Breast epithelium (tissue), 4 donors: Measurements from ENCODE around the gene AOPEP. TPM values are rescaled to one million over a fixed set of nuclear protein-coding genes. Genes with fewer than 3 reads are reported as not detected.

ENCODE experiments used
- DNase-seq, 2 donors: peaks; one replicate each; pipeline ENCODE4 v3.0.0-alpha.2; 2019; ENCODE audit warnings: low spot score in 2 of 2
- H3K27ac ChIP-seq, 2 donors: fragments of 200-600 bp; sonication (generic) in 1 of 2; one replicate each; pipeline ENCODE4 v1.5.1; 2016 to 2019; ENCODE audit warnings: mild to moderate bottlenecking in 1 of 2
- H3K27me3 ChIP-seq, 2 donors: fragments of 200-600 bp; sonication (generic) in 1 of 2; one replicate each; pipeline versions ENCODE4 v1.5.1 to v1.6.0; 2017 to 2019; ENCODE audit warnings: control low read depth in 1 of 2, mild to moderate bottlenecking in 1 of 2
- H3K36me3 ChIP-seq: fragments of 200-600 bp; one replicate; pipeline ENCODE4 v1.5.1; 2019
- H3K4me1 ChIP-seq, 2 donors: fragments of 200-600 bp; sonication (generic); one replicate each; pipeline ENCODE4 v1.5.1; 2016 to 2019; ENCODE audit warnings: control low read depth in 1 of 2
- H3K4me3 ChIP-seq, 3 donors: fragments of 200-600 bp; sonication (generic); 1 replicate in 2 of 3; 2 replicates in 1 of 3; pipeline ENCODE4 v1.5.1; 2016 to 2019; ENCODE audit warnings: mild to moderate bottlenecking in 3 of 3, moderate library complexity in 2 of 3
- H3K9me3 ChIP-seq, 2 donors: fragments of 200-600 bp; sonication (generic) in 1 of 2; one replicate each; pipeline ENCODE4 v1.5.1; 2016 to 2019; ENCODE audit warnings: control low read depth in 1 of 2
- CTCF ChIP-seq, 3 donors: fragments of 450-650 bp; IDR thresholded peaks; one replicate each; pipeline ENCODE4 v1.5.1; 2016 to 2017; ENCODE audit warnings: antibody characterized with exemption in 3 of 3, mild to moderate bottlenecking in 3 of 3, moderate library complexity in 3 of 3
- POLR2A ChIP-seq: fragments of 450-650 bp; IDR thresholded peaks from one replicate; pipeline ENCODE4 v1.6.1; 2016; ENCODE audit warnings: antibody characterized with exemption, mild to moderate bottlenecking, moderate library complexity
- POLR2AphosphoS5 ChIP-seq, 3 donors: sonication (generic); formaldehyde crosslinking; IDR thresholded peaks; one replicate each; pipeline ENCODE4 v1.6.1; 2017; ENCODE audit warnings: antibody characterized with exemption in 3 of 3
- intact Hi-C: fragments of 100-400 bp; cut with DNase I; formaldehyde crosslinking; loops from one replicate; pipeline ENCODE4 v1.15.1; 2023; ENCODE audit warnings: low total_unique reads
- total RNA-seq, 3 donors: library from RNA; depleted of rRNA; stranded (reverse); fragments of >200 nt; gene quantifications; one replicate each; pipeline ENCODE4 v1.1.0, GENCODE V29; 2016

The AOPEP gene
- total RNA-seq, 3 donors from 2014 or later: 15.5 to 94.1 (median 87.5) TPM

- no peak for DNase-seq
- no peaks in the 10 kb centered on the region for H3K4me1 ChIP-seq
- H3K9me3 ChIP-seq: no peaks in the 10 kb centered on the region
- intact Hi-C loops: no loop called here
- H3K27ac ChIP-seq: no peak overlapping the region
- H3K36me3 ChIP-seq: no peaks in the 10 kb centered on the region
- no peak overlapping the region for H3K4me3 ChIP-seq
- no peak for TF ChIP-seq POLR2A
- TF ChIP-seq CTCF (IDR thresholded peaks at IDR 0.05): no peak
- no peak for TF ChIP-seq POLR2AphosphoS5 (IDR thresholded peaks at IDR 0.05)
- H3K27me3 ChIP-seq: no peaks in the 10 kb centered on the region
Observed at GRCh38 chr9:94772639-94773303, 46.3 kb downstream of the AOPEP start.

- DNase-seq: no peak
- H3K27me3 ChIP-seq: no peaks in the 10 kb centered on the region
- H3K36me3 ChIP-seq: no peaks in the 10 kb centered on the region
- intact Hi-C loops: loop anchor here (2.0 kb wide), 1 partner anchor 351 kb away; no protein-coding TSS in a partner anchor
- no peaks in the 10 kb centered on the region for H3K9me3 ChIP-seq
- no peak overlapping the region for H3K4me3 ChIP-seq
- no peaks in the 10 kb centered on the region for H3K4me1 ChIP-seq
- no peak overlapping the region for H3K27ac ChIP-seq
- TF ChIP-seq POLR2A (no peak), CTCF (IDR thresholded peaks at IDR 0.05) (no peak), POLR2AphosphoS5 (IDR thresholded peaks at IDR 0.05) (no peak)
Observed at GRCh38 chr9:94773655-94774054, 47.2 kb downstream of the AOPEP start.

DNA sequence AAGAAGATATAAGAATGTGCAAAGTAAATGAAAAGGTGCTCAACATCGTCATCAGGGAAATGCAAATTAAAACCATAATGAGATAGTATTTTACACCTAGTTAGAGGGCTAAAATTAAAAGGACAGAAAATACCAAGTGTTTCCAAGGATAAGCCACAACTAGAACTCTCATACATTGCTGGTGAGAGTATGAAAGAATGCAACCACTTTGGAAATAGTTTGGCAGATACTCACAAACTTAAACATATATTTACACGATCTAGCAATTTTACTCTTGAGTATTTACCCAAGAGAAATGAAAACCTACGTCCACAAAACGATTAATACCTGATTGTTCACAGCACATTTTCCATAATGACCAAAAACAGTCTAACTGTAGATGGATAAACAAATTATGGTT, 51.5 kb downstream of the AOPEP start:
- H3K4me1 ChIP-seq: no peaks in the 10 kb centered on the region
- intact Hi-C loops: no loop called here
- H3K27ac ChIP-seq: no peak overlapping the region
- H3K36me3 ChIP-seq: no peaks in the 10 kb centered on the region
- no peak for TF ChIP-seq POLR2A
- TF ChIP-seq CTCF (IDR thresholded peaks at IDR 0.05): no peak
- TF ChIP-seq POLR2AphosphoS5 (IDR thresholded peaks at IDR 0.05): no peak
- no peak for DNase-seq
- H3K4me3 ChIP-seq: no peak overlapping the region
- no peaks in the 10 kb centered on the region for H3K9me3 ChIP-seq
- no peaks in the 10 kb centered on the region for H3K27me3 ChIP-seq

DNA sequence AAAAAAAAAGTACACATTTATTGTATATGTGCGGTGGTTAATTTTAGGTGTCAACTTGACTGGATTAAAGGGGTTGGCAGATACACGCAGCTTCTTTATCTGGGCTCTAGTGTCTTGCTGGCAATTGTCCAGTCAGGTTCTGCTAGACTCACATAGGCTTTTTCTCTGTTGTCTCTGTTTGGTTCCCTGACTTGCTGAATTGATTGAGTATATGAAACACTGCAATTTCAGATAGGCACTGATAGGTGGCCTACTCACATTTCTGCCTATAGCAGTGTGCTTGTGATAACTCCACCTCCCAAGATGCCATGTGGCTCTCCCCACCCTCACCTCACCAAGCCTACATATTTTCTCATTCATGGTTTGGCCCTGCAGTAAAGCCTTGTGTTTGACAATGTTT, 52.5 kb downstream of the AOPEP start:
- Histone ChIP-seq H3K4me1 (no peaks in the 10 kb centered on the region), H3K36me3 (no peaks in the 10 kb centered on the region), H3K9me3 (no peaks in the 10 kb centered on the region), H3K27ac (no peak overlapping the region), H3K27me3 (no peaks in the 10 kb centered on the region), H3K4me3 (no peak overlapping the region)
- DNase-seq: no peak
- TF ChIP-seq POLR2AphosphoS5 (IDR thresholded peaks at IDR 0.05) (no peak), POLR2A (no peak), CTCF (IDR thresholded peaks at IDR 0.05) (no peak)
- intact Hi-C loops: no loop called here

DNA sequence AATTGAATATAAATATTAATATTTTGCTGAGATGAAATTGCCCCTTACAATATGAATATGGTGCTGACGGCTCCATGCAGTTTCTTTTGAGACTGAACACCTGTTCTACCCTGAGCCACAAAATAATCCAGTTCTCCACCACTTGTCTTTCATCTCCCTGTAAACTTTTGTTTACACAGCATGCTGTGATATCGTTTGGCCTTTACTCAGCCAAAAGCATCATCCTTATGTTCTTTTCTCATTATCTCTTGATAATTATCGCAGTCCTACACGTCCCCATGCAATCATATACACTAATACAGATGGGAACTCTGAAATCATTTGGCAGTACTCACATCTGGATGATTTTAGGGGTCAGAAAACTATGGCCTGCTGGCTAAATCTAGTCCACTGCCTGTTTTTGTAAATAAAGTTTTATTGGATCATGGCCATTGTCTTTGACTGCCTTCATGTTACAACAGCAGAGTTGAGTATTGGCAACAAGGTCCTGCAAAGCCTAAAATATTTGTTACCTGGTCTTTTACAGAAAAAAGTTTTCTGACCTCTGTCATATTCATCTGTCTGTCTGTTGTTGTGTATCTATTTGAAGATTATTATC, 53.3 kb downstream of the AOPEP start:
- Histone ChIP-seq H3K4me1 (no peaks in the 10 kb centered on the region), H3K27ac (no peak overlapping the region), H3K27me3 (no peaks in the 10 kb centered on the region), H3K9me3 (no peaks in the 10 kb centered on the region), H3K36me3 (no peaks in the 10 kb centered on the region), H3K4me3 (no peak overlapping the region)
- TF ChIP-seq POLR2AphosphoS5 (IDR thresholded peaks at IDR 0.05) (no peak), POLR2A (no peak), CTCF (IDR thresholded peaks at IDR 0.05) (no peak)
- intact Hi-C loops: no loop called here
- DNase-seq: no peak
